Measurements from ENCODE around the gene CYP27A1.
"Not testable (repeated sequence)": the region's sequence is repeated elsewhere in the genome, so short reads cannot be mapped to it uniquely, and the experiment has no call there.

Gene CYP27A1

DNA sequence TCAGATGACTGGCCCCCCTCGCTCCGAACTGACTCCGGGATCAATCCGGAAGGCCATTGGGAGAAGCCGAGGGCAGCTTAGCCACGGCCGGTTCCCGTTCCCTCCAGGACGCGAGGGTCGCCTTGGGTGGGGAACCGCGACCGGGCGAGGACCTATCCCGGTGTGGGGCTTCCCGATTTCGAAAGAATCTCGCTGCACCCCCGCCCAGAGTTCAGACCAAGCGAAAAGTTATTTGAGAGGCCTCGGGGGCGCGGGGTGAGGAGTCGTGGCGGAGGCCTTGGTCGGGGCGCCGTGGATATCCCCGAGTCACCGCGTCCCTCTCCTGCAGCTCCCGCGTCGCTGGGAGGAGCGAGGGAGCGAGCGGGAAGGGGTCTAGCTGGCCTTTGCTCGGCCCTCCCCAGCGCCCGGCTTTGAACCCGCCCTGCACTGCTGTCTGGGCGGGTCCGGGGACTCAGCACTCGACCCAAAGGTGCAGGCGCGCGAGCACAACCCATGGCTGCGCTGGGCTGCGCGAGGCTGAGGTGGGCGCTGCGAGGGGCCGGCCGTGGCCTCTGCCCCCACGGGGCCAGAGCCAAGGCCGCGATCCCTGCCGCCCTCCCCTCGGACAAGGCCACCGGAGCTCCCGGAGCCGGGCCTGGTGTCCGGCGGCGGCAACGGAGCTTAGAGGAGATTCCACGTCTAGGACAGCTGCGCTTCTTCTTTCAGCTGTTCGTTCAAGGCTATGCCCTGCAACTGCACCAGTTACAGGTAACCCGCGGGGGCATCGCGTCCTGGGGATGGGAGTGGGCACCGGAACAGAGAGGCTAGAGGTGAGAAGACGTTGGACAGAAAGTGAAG is at the start of gene CYP27A1:
CYP27A1 (plus strand) TSS at position 457 of the 837 bp plus-strand sequence; CDS start at position 493, 36 bp downstream.
- no peak for DNase-seq

GRCh38 chr2:218732761-218733158 is 49.2 kb upstream of the CYP27A1 start:
- no peak for DNase-seq

- DNase-seq: no peak
Measured at GRCh38 chr2:218733171-218734021, 48.6 kb upstream of the CYP27A1 start.

DNA sequence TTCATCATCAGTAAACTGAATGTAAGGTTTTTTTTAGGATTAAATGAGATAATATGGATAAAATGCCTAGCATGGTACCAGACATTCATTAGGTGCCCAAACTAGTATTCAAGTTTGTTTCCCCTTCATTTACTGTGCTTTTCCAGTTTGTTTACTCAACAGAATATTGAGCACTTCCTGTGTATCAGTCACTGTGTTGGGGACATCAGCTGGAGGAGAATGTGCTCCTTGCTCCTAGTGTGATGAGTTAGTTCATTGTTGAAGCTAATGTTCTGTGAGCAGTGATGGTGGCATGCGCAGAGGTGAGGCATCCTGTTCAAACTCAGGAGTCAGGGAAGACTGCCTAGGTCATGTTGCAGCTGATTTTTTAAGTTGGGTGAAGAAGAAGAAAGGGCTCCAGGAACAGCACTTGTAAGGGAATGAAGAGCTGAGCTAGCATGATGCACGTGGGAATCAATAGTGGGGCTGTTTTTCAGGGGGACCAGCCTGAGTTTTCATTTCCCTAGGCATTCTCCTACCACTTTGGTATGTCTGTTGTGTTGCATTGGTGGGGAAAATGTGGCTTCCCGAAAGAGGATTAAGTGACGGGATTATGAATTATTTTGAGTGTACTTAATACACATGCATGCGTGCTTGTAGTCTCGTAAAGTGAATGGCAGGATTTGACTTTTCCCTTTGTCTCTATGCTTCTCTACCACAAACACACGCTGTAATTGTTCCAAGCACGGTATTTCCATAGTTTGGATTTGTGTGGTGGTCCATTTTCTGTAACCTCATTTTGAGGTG is 47.6 kb upstream of the CYP27A1 start:
- no peak for DNase-seq

DNA sequence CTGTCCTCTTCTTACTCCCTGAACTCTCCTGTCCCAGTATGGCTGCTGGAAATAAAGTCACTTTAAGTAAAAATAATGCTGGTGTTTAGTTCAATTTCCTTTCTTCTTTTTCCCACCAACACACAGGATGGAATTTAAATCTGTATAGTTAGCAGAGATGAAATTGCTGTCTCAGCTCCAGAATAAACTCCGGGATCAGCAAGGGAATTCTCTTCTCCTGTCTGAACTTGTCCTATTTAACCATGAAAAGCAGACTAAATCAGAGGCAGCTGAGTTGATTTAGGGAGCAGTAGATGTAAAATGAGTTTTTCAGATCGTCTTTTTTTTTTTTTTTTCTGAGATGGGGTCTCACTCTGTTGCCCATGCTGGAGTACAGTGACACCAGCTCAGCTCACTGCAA is 45.4 kb upstream of the CYP27A1 start:
- DNase-seq: no peak

GRCh38 chr2:218743068-218743467 is 38.9 kb upstream of the CYP27A1 start:
- DNase-seq: no peak

- DNase-seq: no peak
Measured at GRCh38 chr2:218744615-218745014, 37.3 kb upstream of the CYP27A1 start.

- DNase-seq: no peak
Measured at GRCh38 chr2:218745160-218745558, 36.8 kb upstream of the CYP27A1 start.

- DNase-seq: no peak
Measured at GRCh38 chr2:218745559-218746469, 36.1 kb upstream of the CYP27A1 start.

GRCh38 chr2:218746470-218746795 is 35.5 kb upstream of the CYP27A1 start:
- DNase-seq: no peak

- DNase-seq: no peak
Measured at GRCh38 chr2:218746960-218747359, 35.0 kb upstream of the CYP27A1 start.

GRCh38 chr2:218748741-218749441 is 33.1 kb upstream of the CYP27A1 start:
- no peak for DNase-seq

GRCh38 chr2:218754201-218754600 is 27.7 kb upstream of the CYP27A1 start:
- no peak for DNase-seq

GRCh38 chr2:218754781-218755180 is 27.2 kb upstream of the CYP27A1 start:
- DNase-seq: no peak

DNA sequence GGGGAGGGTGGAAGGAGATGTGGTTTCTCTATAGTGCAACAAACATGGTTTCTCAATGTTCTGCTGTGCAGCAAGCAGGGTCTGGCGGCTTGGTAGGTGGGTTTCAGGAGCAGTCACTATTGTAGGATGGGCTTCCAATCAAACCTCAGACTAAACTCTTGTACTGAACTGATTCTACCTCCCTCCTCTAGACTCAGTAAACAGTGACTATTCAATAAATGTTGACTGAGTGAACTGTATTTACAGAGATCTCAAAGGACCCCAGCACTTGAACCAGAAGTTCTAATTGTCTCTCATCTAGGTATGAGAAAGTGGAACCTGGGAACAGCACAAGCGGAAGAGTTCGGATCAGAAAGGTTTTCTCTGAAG is 26.8 kb upstream of the CYP27A1 start:
- DNase-seq: no peak

DNA sequence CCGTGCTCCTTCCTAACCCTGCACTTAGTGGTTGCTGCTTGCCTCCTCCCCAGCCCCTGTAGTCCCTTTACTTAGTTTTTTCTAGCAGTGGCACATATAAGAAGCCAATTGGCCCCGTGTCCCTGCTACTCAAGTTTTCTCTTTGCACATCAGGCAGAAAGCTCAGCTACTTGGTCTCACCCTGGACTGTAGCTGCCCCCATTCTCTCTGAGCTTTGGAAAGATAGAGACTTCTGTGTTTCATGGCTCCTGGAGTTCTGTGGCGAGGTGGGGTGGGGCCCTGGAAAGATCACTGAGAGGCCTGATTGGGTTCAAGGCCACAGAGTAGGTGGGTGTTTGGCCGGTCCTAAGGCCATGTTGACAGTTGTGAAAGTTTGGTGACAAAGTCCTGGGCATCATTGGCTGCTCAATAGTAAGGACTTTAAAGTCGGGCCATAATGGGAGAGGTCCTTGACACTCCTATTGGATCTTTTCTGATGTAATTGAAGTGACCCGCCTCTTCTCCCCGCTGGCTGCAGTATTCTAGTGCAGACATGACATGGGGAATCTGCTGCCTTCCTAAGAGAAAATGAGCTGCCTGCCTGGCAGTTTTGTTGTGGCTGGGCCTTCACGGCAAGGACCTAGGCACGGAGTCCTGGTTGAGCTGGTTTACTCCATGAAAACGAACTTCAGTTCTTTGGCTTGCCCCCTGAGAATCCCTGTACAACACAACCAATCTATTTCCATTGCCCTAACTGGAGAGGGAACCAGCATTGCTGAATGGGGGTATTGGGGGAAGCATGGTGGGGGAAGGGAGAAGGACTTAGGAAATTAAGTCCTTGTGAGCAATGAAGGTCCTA is 26.2 kb upstream of the CYP27A1 start:
- no peak for DNase-seq

- DNase-seq: no peak
Measured at GRCh38 chr2:218756599-218757377, 25.2 kb upstream of the CYP27A1 start.

DNA sequence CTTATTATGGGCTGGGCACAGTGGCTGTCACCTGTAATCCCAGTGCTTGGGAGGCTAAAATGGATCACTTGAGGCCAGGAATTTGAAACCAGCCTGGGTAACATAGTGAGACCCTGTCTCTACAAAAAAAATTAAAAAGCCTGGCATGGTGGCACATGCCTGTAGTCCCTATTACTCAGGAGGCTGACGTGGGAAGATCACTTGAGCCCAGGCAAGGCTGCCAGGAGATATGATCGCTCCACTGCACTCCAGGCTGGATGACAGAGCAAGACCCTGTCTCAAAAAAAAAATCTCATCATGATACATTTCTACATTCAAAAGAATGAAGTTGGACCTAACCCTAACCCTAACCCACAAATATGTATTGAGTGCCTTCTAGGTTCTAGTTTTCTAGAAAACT is 20.2 kb upstream of the CYP27A1 start:
- DNase-seq: no peak

- not testable (repeated sequence) for DNase-seq
Measured at GRCh38 chr2:218772759-218773158, 9.2 kb upstream of the CYP27A1 start.

DNA sequence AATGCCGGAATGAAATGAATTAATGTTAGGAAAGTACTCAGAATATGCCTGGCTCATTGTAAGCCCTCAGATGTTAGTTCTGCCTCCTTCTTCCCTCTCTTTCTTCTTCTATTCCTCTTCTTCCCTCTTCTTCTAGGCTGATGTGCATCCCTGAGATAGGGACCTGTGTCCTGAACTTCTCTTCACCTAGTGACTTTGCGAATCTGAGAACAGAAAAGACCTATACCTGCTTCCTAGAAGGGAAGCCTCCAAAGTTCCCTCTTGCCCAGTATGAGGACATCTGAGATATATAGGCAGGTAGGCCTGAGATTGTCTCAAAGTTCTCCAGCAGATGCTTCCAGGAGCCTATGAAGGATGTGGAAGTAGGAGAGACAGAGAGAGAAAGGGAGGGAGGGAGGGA is 8.1 kb upstream of the CYP27A1 start:
- DNase-seq: no peak
